HL-60/S4 treated with phorbol 12-myristate 13-acetate at 8.2 ng/mL for 4 days and 3 days (cell line): ENCODE results near the gene MOV10L1.

Source experiments
- in situ Hi-C: fragments of 300-500 bp; cut with MboI; formaldehyde crosslinking; loops from 2 replicates; pipeline ENCODE4 v1.15.0; 2022; ENCODE audit warnings: low sequenced_read_pairs

The MOV10L1 gene

DNA sequence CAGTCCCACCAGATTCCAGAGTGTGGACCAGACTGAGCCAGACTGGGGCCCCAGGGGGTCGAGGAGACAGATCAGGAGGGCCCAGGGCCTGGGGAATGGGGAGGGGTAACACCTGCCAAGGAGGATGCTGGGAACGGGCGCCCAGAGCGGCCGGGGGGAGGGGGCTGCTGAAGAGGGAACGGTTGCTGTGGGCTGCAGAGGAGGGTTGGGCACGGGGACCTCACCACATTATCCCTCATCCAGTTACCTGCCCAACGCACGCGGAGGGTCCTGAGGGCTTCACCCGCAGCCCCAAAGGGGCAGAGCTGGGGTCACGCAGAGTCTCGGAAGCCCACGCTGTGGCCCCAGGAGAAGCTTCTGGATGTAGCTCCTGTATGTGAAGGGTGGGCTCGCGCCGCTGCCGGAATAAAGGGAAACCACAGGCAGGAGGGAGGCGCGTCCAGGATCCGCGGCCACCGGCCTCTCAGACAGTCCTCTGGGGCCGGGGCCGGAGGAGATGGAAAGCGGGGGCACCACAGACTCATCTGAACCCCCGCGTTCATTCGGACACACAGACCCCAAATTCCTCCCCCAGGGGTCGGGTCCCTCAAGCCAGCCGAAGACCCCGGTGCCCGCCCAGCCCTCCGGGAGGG lies 110.1 kb downstream of the MOV10L1 start:
- in situ Hi-C loops, result loop anchor here (25.0 kb wide), 1 partner anchor 263 kb away; no protein-coding TSS in a partner anchor

DNA sequence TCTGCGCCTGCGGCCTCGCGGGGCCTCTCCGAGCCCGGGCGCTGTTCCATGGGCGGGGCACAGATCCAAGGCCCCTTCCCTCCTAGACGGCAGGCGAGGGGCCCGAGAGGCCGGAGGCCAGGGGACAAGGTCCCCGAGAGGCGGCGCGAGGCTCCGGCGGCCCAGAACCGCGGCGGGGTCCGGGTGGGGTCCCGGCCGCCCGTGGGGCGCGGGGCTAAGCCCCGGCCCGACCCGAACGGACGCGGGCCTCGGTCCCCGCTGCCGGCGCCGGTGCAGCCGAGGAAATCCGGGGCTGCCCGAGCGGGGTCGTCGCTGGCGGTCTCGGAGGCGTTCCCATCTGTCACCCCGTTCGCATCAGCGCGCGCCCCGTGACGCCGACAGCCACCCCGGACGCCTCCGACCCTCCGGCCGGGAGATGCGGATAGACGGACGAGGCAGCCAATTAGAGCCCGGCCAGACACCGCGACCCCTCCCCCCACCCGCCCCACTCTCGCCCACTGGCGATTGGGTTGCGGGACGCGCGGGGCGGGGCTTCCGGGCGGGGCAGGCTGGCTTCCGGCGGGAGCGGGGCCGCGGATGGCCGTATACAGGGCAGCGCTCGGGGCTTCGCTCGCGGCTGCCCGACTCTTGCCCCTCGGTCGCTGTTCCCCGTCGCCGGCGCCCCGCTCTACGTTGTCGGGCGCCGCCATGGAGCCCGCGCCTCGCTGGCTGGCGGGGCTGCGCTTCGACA lies 110.8 kb downstream of the MOV10L1 start, which contains the start of gene SELENOO:
TSS of gene SELENOO (plus strand) at position 551 of the 730 bp plus-strand sequence. CDS start at position 577, 26 bp downstream.
- in situ Hi-C loops, result loop anchor here (25.0 kb wide), 1 partner anchor 263 kb away; no protein-coding TSS in a partner anchor

- in situ Hi-C loops, result loop anchor here (25.0 kb wide), 1 partner anchor 264 kb away; no protein-coding TSS in a partner anchor
Observed at GRCh38 chr22:50201191-50202129, 111.7 kb downstream of the MOV10L1 start.

GRCh38 chr22:50202130-50202666 lies 112.4 kb downstream of the MOV10L1 start:
- in situ Hi-C loops, result loop anchor here (25.0 kb wide), 1 partner anchor 265 kb away; no protein-coding TSS in a partner anchor

DNA sequence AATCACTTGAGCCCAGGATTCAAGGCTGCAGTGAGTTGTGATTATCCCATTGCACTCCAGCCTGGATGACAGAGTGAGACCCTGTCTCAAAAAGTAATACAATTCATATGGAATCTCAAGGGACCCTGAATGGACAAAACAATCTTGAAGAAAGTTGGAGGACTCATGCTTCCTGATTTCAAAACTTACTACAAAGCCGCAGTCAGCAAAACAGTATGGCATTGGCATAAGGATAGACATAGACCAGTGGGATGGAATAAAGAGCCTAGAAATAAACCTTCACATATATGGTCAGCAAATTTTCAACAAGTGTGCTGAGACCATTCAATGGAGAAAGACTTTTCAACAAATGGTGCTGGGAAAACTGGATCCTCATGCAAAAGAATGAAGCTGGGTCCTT lies 113.5 kb downstream of the MOV10L1 start:
- in situ Hi-C loops, result loop anchor here (25.0 kb wide), 1 partner anchor 266 kb away; no protein-coding TSS in a partner anchor

DNA sequence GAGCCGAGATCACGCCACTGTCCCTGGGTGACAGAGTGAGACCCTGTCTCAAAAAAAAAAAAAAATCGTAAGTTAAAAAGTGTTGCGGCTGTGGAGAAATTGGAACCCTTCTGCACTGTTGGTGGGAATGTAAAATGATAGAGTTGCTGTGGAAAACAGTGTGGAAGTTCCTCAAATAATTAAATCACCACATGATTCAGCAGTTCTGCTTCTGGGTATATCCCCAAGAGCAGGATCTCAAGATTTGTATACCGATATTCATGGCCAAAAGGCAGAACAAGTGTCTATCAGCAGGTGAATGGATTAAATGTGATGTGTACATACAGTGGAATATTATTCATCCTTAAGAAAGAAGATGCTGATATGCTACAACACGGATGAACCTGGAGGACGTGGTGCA lies 114.8 kb downstream of the MOV10L1 start:
- in situ Hi-C loops, result loop anchor here (25.0 kb wide), 1 partner anchor 267 kb away; no protein-coding TSS in a partner anchor

DNA sequence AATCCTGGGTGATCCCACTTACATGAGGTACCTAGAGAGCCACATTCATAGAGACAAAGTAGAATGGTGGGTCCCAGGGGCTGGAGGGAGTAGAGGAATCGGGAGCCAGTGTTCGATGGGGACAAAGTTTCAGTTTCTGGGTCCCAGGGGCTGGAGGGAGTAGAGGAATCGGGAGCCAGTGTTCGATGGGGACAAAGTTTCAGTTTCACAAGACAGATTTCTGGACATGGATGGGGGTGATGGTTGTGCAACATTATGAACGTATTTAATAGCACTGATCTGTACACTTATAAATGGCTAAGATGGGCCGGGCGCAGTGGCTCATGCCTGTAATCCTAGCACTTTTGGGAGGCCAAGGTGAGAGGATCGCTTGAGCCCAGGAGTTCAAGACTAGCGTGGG lies 115.2 kb downstream of the MOV10L1 start:
- in situ Hi-C loops, result loop anchor here (25.0 kb wide), 1 partner anchor 268 kb away; no protein-coding TSS in a partner anchor

- in situ Hi-C loops, result loop anchor here (25.0 kb wide), 1 partner anchor 269 kb away; no protein-coding TSS in a partner anchor
Observed at GRCh38 chr22:50205781-50206569, 116.2 kb downstream of the MOV10L1 start.

- in situ Hi-C loops, result loop anchor here (25.0 kb wide), 1 partner anchor 269 kb away; no protein-coding TSS in a partner anchor
Observed at GRCh38 chr22:50206599-50206998, 116.8 kb downstream of the MOV10L1 start.

DNA sequence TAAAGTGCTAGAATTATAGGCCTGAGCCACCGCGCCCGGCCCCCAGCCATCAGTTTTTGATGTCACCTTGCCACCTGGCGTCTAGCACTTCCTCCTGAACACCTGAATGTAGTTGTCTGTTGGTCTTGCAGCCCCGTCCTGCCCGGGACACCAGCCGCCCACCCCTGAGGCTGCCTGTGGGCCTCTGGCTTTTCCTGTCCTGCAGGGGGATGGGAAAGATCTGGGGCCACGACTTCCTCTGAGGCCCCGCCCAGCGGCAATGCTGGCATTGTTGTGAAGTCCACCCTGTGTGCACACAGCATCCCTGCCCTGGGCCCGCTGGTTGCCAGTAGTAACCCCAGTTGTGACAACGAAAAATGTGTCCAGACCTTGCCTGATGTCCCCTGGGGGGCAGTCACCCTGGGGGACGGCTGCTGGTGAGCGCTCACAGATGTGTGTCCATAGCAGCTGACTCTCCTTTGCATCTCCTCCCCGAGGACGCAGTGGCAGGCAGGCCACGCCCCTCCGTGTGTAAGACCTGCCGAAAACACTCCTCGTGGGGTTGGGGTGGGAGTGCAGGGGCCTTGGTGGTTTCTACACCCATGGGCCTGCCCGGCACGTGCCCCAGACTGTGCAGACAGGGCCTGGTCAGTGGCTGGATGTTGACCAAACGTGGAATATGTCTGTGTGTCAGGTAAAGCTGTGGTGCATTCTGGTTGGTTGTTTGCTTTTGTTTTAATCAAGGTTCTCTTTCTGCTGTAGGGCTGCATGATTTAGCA lies 117.8 kb downstream of the MOV10L1 start:
- in situ Hi-C loops, result loop anchor here (25.0 kb wide), 1 partner anchor 270 kb away; no protein-coding TSS in a partner anchor

DNA sequence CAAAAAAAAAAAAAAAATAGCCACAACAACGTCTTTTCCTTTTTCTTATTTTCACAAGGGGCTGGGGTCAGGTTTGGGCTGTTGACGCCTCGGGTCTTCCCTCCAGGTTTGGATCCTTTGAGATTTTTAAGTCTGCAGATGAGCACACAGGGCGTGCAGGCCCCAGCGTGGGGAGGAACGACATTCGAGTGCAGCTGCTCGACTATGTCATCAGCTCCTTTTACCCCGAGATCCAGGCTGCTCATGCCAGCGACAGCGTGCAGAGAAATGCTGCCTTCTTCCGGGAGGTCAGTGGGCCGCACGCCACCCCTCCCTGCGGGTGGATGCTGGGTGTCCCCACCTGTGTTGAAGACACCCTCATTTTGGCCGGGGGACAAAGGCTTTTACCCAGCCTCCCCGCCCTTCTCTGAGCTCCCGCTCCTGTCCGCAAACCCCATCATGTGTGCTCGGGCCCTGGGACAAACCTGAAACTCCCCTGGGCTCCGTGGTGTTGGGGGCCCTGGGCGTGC lies 118.7 kb downstream of the MOV10L1 start:
- in situ Hi-C loops, result loop anchor here (25.0 kb wide), 1 partner anchor 271 kb away; no protein-coding TSS in a partner anchor

- in situ Hi-C loops, result loop anchor here (25.0 kb wide), 1 partner anchor 272 kb away; no protein-coding TSS in a partner anchor
Observed at GRCh38 chr22:50208939-50209892, 119.4 kb downstream of the MOV10L1 start.

DNA sequence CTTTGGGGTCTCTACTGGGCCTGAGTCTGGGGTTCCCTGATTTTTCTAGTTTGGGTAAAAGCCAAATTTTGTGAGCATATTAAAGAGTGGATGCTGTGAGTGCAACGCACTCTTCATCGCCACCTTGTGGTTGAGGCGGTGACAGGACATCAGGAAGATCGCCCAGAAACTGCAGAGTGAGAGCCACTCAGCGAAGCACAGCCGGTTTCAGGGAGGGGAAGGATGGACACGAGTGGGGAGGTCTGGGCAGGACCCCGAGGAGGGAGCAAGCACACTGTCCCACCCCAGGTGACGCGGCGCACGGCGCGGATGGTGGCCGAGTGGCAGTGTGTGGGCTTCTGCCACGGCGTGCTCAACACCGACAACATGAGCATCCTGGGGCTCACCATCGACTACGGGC lies 120.1 kb downstream of the MOV10L1 start:
- in situ Hi-C loops, result loop anchor here (25.0 kb wide), 1 partner anchor 273 kb away; no protein-coding TSS in a partner anchor

GRCh38 chr22:50210378-50211139 lies 120.8 kb downstream of the MOV10L1 start:
- in situ Hi-C loops, result loop anchor here (25.0 kb wide), 1 partner anchor 273 kb away; no protein-coding TSS in a partner anchor

GRCh38 chr22:50211147-50211546 lies 121.3 kb downstream of the MOV10L1 start:
- in situ Hi-C loops, result loop anchor here (25.0 kb wide), 1 partner anchor 274 kb away; no protein-coding TSS in a partner anchor
